HUES64 (cell line): ENCODE data around the gene XRN1. TPM values are rescaled to one million over a fixed set of nuclear protein-coding genes. Genes with fewer than 3 reads are reported as not detected.

Experiments
- H3K27ac ChIP-seq: 2 replicates; pipeline ENCODE4 v1.7.0; 2013; ENCODE audit warnings: low read depth, low read length, inconsistent platforms
- H3K27me3 ChIP-seq: 2 replicates; pipeline ENCODE4 v1.6.1; 2013; ENCODE audit warnings: mild to moderate bottlenecking, low read length; ENCODE audit not compliant: insufficient read depth
- H3K36me3 ChIP-seq: 2 replicates; pipeline ENCODE4 v1.6.1; 2013; ENCODE audit warnings: mild to moderate bottlenecking, low read length; ENCODE audit not compliant: insufficient read depth
- H3K4me1 ChIP-seq: 2 replicates; pipeline ENCODE4 v1.6.1; 2013; ENCODE audit warnings: mild to moderate bottlenecking, low read length, moderate library complexity; ENCODE audit not compliant: insufficient read depth
- H3K4me3 ChIP-seq: 2 replicates; pipeline ENCODE4 v1.5.1; 2013; ENCODE audit warnings: mild to moderate bottlenecking, low read length, moderate library complexity
- H3K9ac ChIP-seq: 2 replicates; pipeline ENCODE4 v1.6.1; 2013; ENCODE audit warnings: mild to moderate bottlenecking, low read depth, low read length
- H3K9me3 ChIP-seq: 2 replicates; pipeline ENCODE4 v1.6.1; 2013; ENCODE audit warnings: low read depth, low read length; ENCODE audit not compliant: insufficient read depth
- WGBS: fragments of 150-250, 120-280 bp; methylation state at CpG from one replicate; pipeline ENCODE4 v1.1.7; 2013; ENCODE audit warnings: missing lambda C conversion rate; 5-methylcytosine and 5-hydroxymethylcytosine counted together
- polyA plus RNA-seq, 2 experiments: library from polyadenylated mRNA; stranded (reverse); fragments of 50-300 nt; gene quantifications; one replicate each; pipeline ENCODE4 v1.2.3, GENCODE V29; 2013

The XRN1 gene, protein sequence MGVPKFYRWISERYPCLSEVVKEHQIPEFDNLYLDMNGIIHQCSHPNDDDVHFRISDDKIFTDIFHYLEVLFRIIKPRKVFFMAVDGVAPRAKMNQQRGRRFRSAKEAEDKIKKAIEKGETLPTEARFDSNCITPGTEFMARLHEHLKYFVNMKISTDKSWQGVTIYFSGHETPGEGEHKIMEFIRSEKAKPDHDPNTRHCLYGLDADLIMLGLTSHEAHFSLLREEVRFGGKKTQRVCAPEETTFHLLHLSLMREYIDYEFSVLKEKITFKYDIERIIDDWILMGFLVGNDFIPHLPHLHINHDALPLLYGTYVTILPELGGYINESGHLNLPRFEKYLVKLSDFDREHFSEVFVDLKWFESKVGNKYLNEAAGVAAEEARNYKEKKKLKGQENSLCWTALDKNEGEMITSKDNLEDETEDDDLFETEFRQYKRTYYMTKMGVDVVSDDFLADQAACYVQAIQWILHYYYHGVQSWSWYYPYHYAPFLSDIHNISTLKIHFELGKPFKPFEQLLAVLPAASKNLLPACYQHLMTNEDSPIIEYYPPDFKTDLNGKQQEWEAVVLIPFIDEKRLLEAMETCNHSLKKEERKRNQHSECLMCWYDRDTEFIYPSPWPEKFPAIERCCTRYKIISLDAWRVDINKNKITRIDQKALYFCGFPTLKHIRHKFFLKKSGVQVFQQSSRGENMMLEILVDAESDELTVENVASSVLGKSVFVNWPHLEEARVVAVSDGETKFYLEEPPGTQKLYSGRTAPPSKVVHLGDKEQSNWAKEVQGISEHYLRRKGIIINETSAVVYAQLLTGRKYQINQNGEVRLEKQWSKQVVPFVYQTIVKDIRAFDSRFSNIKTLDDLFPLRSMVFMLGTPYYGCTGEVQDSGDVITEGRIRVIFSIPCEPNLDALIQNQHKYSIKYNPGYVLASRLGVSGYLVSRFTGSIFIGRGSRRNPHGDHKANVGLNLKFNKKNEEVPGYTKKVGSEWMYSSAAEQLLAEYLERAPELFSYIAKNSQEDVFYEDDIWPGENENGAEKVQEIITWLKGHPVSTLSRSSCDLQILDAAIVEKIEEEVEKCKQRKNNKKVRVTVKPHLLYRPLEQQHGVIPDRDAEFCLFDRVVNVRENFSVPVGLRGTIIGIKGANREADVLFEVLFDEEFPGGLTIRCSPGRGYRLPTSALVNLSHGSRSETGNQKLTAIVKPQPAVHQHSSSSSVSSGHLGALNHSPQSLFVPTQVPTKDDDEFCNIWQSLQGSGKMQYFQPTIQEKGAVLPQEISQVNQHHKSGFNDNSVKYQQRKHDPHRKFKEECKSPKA (N-terminal part only)
- 4.8 TPM for polyA plus RNA-seq (2013, experiment 1 of 2)
- 6.1 TPM for polyA plus RNA-seq (2013, experiment 2 of 2)

DNA sequence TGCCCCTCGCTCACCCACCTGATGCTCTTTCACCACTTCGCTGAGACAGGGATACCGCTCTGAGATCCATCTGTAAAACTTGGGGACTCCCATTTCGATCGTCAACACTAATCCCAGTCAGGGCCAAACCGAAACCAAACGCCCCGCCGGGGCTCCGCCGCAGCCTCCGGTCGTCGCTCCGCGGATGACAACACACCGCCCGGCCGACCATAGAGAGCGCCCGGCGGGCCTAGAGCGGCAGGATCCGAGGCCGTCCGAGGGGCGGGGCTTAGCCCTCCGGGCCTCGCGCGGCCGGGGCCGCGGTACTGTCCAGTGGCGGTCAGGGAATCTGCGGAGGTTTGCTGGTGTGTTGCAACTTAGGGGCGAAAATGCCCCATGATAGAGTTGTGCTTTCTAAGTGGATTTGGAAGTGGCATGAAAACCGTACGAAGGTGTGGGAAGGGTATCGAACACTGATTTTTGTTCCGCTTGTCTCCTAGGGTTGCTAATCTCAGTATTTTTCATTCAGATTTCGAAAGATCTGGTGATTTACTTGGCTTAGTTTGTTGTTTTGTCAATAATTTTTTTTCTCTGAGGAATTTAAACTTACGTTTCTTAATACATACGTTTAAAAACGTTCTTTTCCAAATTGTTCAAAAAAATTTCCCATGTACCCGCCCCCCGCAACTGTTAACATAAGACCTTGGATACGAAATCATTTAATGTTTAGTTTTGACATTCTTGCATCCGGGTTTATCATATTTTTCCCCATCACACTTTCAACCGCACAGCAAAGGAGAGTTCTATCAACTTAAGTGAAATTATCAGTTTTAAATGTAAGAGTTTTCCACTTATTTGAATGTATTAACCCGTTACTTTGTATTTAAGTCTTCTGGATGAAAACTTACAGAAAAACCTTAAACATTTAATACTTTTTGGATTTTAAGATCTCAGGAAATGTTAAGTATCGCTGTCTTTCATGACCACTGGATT, at the start of gene XRN1:
Gene XRN1, minus strand, starts transcription at position 186 of the 972 bp plus-strand sequence. Its CDS starts 93 bp downstream, at position 93.
- H3K4me3 ChIP-seq, result peak within 1 kb of the TSS; percentile 100
- H3K9ac ChIP-seq, result peak within 1 kb of the TSS; percentile 89
- peak within 1 kb of the TSS; percentile 79 for H3K27ac ChIP-seq
- H3K36me3 ChIP-seq, result peaks cover 12% of the 10 kb centered on the region
- H3K4me1 ChIP-seq, result no peaks in the 10 kb centered on the region
- H3K27me3 ChIP-seq, result no peaks in the 10 kb centered on the region
- no peaks in the 10 kb centered on the region for H3K9me3 ChIP-seq
- 10% methylated on average over 51 of the region's 52 CpGs for WGBS

DNA sequence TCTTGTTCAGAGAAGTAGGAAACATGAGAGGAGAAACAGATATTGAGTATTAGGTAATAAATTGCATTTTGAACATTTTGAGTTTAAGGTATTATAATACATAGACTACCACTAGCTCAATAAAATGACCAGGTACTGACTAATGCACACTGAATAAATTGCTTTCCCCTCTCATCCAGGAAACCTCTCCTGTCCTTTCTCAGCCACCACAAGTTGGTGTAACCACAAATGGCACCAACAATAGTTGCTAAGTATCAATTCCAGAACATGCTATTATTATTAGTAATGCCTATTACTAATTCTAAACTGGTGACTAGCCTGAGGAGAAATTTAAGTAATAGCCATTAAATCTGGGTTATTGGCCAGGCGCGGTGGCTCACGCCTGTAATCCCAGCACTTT, 47.3 kb upstream of the XRN1 start:
- no peaks in the 10 kb centered on the region for H3K4me1 ChIP-seq
- no peak overlapping the region for H3K4me3 ChIP-seq
- no peaks in the 10 kb centered on the region for H3K9me3 ChIP-seq
- WGBS, result 92% methylated on average over 3 of the region's 3 CpGs
- H3K27me3 ChIP-seq, result no peaks in the 10 kb centered on the region
- peaks cover 66% of the 10 kb centered on the region for H3K36me3 ChIP-seq
- no peak overlapping the region for H3K27ac ChIP-seq
- no peak overlapping the region for H3K9ac ChIP-seq

GRCh38 chr3:142492184-142492583, 44.3 kb upstream of the XRN1 start:
- Histone ChIP-seq H3K36me3 (peaks cover 72% of the 10 kb centered on the region), H3K27me3 (no peaks in the 10 kb centered on the region), H3K4me3 (no peak overlapping the region), H3K27ac (no peak overlapping the region), H3K9me3 (no peaks in the 10 kb centered on the region), H3K4me1 (no peaks in the 10 kb centered on the region), H3K9ac (no peak overlapping the region)
- WGBS, result 94% methylated on average over 2 of the region's 2 CpGs

DNA sequence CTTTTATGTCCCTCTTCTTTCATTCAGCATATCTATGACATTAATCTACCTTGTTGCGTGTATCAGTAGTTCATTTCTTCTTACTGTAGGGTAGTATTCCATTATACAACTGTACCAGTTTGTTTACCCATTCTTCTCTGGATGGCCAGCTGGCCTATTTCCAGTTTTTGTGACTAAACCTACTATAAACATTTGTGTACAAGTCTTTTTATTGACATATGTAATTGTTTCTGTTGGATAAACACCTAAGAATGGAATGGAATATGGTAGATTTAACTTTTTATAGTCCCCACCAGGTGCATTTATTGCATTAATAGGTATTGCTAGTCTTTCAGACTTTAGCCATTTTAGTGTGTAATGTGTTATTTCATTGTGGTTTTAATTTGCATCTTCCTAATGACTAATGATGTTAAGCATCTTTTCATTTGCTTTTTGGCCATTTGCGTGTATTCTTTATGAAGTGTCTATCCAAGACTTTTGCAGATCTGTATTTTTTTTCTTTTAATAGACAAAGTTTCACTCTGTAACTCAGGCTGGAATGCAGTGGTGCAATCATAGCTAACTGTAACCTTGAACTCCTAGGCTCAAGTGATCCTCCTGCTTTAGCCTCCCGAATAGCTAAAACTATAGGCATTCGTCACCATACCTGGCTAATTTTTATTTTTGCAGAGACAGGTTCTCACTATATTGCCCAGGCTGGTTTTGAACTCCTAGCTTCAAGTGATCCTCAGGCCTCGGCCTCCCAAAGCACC, 41.9 kb upstream of the XRN1 start:
- no peaks in the 10 kb centered on the region for H3K4me1 ChIP-seq
- H3K9me3 ChIP-seq, result no peaks in the 10 kb centered on the region
- H3K27me3 ChIP-seq, result no peaks in the 10 kb centered on the region
- 97% methylated on average over 5 of the region's 5 CpGs for WGBS
- no peak overlapping the region for H3K4me3 ChIP-seq
- H3K27ac ChIP-seq, result no peak overlapping the region
- peaks cover 74% of the 10 kb centered on the region for H3K36me3 ChIP-seq
- H3K9ac ChIP-seq, result no peak overlapping the region

DNA sequence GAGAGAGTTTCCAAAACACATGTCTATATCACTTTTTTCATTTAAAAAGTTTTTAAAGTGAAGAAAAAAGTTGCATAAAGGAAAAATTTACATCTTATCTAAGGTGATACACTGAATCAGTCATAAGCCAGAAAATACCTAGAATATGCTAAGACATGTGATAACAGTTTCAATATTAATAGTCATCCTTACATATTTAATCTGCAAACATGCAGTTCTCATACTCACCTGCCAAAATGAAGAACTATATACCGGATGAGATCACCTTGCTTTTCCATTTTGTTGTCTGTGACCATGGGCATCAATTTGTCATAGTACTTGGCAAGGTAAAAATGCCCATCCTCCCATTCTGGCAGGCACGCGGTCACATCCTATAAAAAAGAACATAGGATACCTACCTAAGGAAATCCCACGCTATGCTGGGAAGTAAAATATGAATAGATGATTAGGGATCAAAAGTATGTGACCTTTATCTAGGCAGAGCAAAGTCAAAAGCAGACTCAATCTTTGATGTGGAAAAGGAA, 37.1 kb upstream of the XRN1 start:
- Histone ChIP-seq H3K4me3 (no peak overlapping the region), H3K9me3 (peaks cover 31% of the 10 kb centered on the region), H3K27me3 (no peaks in the 10 kb centered on the region), H3K4me1 (no peaks in the 10 kb centered on the region), H3K36me3 (peaks cover 74% of the 10 kb centered on the region), H3K9ac (no peak overlapping the region), H3K27ac (no peak overlapping the region)
- WGBS, result 94% methylated on average over 2 of the region's 4 CpGs

- no peak overlapping the region for H3K4me3 ChIP-seq
- peaks cover 31% of the 10 kb centered on the region for H3K9me3 ChIP-seq
- H3K27me3 ChIP-seq, result no peaks in the 10 kb centered on the region
- H3K4me1 ChIP-seq, result no peaks in the 10 kb centered on the region
- no peak overlapping the region for H3K9ac ChIP-seq
- H3K36me3 ChIP-seq, result peaks cover 49% of the 10 kb centered on the region
- 91% methylated on average over 2 of the region's 2 CpGs for WGBS
- no peak overlapping the region for H3K27ac ChIP-seq
These were observed 33.4 kb upstream of the XRN1 start for GRCh38 chr3:142481196-142481595.

- 97% methylated on average over 4 of the region's 4 CpGs for WGBS
These were observed 23.0 kb upstream of the XRN1 start for GRCh38 chr3:142470826-142471225.

DNA sequence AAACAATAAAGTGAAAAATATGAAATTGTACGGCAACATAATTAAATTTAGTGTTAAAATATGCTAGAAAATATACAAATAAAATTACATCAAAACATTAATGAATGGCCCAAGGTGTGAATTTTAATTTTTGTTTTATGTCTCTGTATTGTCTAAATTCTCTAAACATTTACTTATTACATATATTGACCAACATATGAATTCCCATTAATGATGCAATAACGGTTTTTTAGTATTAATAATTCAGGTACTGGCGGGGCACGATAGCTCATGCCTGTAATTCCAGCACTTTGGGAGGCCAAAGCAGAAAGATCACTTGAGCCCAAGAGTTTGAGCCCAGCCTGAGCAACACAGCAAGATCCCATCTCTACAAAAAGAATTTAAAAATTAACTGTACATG, 20.6 kb upstream of the XRN1 start:
- peaks cover 12% of the 10 kb centered on the region for H3K36me3 ChIP-seq
- H3K27me3 ChIP-seq, result no peaks in the 10 kb centered on the region
- WGBS, result 96% methylated on average over 3 of the region's 4 CpGs
- no peaks in the 10 kb centered on the region for H3K9me3 ChIP-seq
- H3K27ac ChIP-seq, result no peak overlapping the region
- no peaks in the 10 kb centered on the region for H3K4me1 ChIP-seq
- no peak overlapping the region for H3K9ac ChIP-seq
- no peak overlapping the region for H3K4me3 ChIP-seq

More at GRCh38 chr3:142470826-142471225, 23.0 kb upstream of the XRN1 start:
- no peak overlapping the region for H3K27ac ChIP-seq
- no peak overlapping the region for H3K4me3 ChIP-seq
- H3K9ac ChIP-seq, result no peak overlapping the region
- H3K27me3 ChIP-seq, result no peaks in the 10 kb centered on the region
- no peaks in the 10 kb centered on the region for H3K4me1 ChIP-seq
- no peaks in the 10 kb centered on the region for H3K9me3 ChIP-seq
- H3K36me3 ChIP-seq, result no peaks in the 10 kb centered on the region; the same call in 1 of the 2 replicates

- Histone ChIP-seq H3K4me1 (no peaks in the 10 kb centered on the region), H3K27me3 (no peaks in the 10 kb centered on the region), H3K9ac (no peak overlapping the region), H3K4me3 (no peak overlapping the region), H3K9me3 (no peaks in the 10 kb centered on the region), H3K27ac (no peak overlapping the region), H3K36me3 (peaks cover 12% of the 10 kb centered on the region)
- 91% methylated on average over 3 of the region's 3 CpGs for WGBS
These were observed 19.9 kb upstream of the XRN1 start for GRCh38 chr3:142467768-142468167.
